HEK293 (cell line): ENCODE measurements around the gene SRBD1.

Experiments used
- CTCF ChIA-PET: fragments of 350-600 bp; formaldehyde crosslinking; extraction: SDS; loops from one replicate; lab custom pipeline; 2021; ENCODE audit warnings: antibody characterized with exemption; lab: Yijun Ruan, JAX
- POLR2A ChIA-PET: fragments of 300-600 bp; formaldehyde crosslinking; extraction: SDS; loops from one replicate; lab custom pipeline; 2020; ENCODE audit warnings: antibody characterized with exemption, inconsistent platforms; lab: Yijun Ruan, JAX
- H3K27ac ChIP-seq: fragments of 200-500 bp; sonication (Bioruptor generic); 2 replicates; pipeline ENCODE4 v1.5.1; 2014; ENCODE audit warnings: low read depth, low read length, control low read depth, inconsistent platforms; ENCODE audit errors: extremely low read depth
- H3K36me3 ChIP-seq, 2 experiments: fragments of 200-500 bp in 1 of 2; sonication (Bioruptor generic) in 1 of 2; 1 replicate in 1 of 2; 2 replicates in 1 of 2; pipeline ENCODE4 v1.5.1; 2014 to 2017; ENCODE audit warnings: inconsistent platforms in 2 of 2, low read length in 2 of 2; ENCODE audit not compliant: control insufficient read depth in 2 of 2, insufficient read depth in 1 of 2
- H3K4me1 ChIP-seq: fragments of 200-500 bp; sonication (Bioruptor generic); 2 replicates; pipeline ENCODE4 v1.5.1; 2014; ENCODE audit warnings: mild to moderate bottlenecking, low read length, inconsistent platforms; ENCODE audit not compliant: control insufficient read depth, insufficient read depth
- H3K4me3 ChIP-seq: 2 replicates; pipeline ENCODE4 v1.5.1; 2011; ENCODE audit warnings: low read depth, mild to moderate bottlenecking, control low read depth, low read length, moderate library complexity
- H3K9me3 ChIP-seq: fragments of 200-500 bp; sonication (Bioruptor generic); 2 replicates; pipeline ENCODE4 v1.5.1; 2014; ENCODE audit warnings: low read depth, low read length, inconsistent platforms; ENCODE audit not compliant: control insufficient read depth, insufficient read depth
- KLF1 ChIP-seq: fragments of 450-650 bp; formaldehyde crosslinking; IDR thresholded peaks from 2 replicates; pipeline ENCODE4 v1.5.1; 2016; ENCODE audit warnings: missing biosample characterization, missing genetic modification characterization
- KLF10 ChIP-seq: fragments of 450-650 bp; IDR thresholded peaks from 2 replicates; pipeline ENCODE4 v1.5.1; 2018; ENCODE audit warnings: missing biosample characterization, mild to moderate bottlenecking, missing genetic modification characterization
- KLF8 ChIP-seq: fragments of 450-650 bp; formaldehyde crosslinking; IDR thresholded peaks from 2 replicates; pipeline ENCODE4 v1.5.1; 2016; ENCODE audit warnings: missing biosample characterization, missing genetic modification characterization
- MYNN ChIP-seq: fragments of 450-650 bp; formaldehyde crosslinking; IDR thresholded peaks from 2 replicates; pipeline ENCODE4 v1.5.1; 2016; ENCODE audit warnings: missing biosample characterization, missing genetic modification characterization, borderline replicate concordance
- PRDM1 ChIP-seq: fragments of 450-650 bp; formaldehyde crosslinking; IDR thresholded peaks from 2 replicates; pipeline ENCODE4; 2016; ENCODE audit warnings: missing biosample characterization, missing genetic modification characterization
- SCRT1 ChIP-seq: fragments of 450-650 bp; formaldehyde crosslinking; IDR thresholded peaks from 2 replicates; pipeline ENCODE4 v1.5.1; 2016; ENCODE audit warnings: missing biosample characterization, missing genetic modification characterization, borderline replicate concordance
- SETDB1 ChIP-seq: IDR thresholded peaks from one replicate; pipeline ENCODE4 v1.6.1; 2017; ENCODE audit warnings: mild to moderate bottlenecking, low read length, moderate library complexity, mixed read lengths; ENCODE audit not compliant: insufficient read length
- SP7 ChIP-seq: fragments of 450-650 bp; formaldehyde crosslinking; IDR thresholded peaks from 2 replicates; pipeline ENCODE4 v1.5.1; 2016; ENCODE audit warnings: missing biosample characterization, missing genetic modification characterization
- ZBTB8A ChIP-seq: fragments of 450-650 bp; formaldehyde crosslinking; IDR thresholded peaks from 2 replicates; pipeline ENCODE4 v1.5.1; 2016; ENCODE audit warnings: missing biosample characterization, missing genetic modification characterization
- ZFP69B ChIP-seq: fragments of 450-650 bp; formaldehyde crosslinking; IDR thresholded peaks from 2 replicates; pipeline ENCODE4 v1.5.1; 2016; ENCODE audit warnings: missing biosample characterization, missing genetic modification characterization
- ZIC2 ChIP-seq: fragments of 450-650 bp; formaldehyde crosslinking; IDR thresholded peaks from 2 replicates; pipeline ENCODE4 v1.5.1; 2016; ENCODE audit warnings: missing biosample characterization, missing genetic modification characterization
- ZNF146 ChIP-seq: fragments of 450-650 bp; formaldehyde crosslinking; IDR thresholded peaks from 2 replicates; pipeline ENCODE4 v1.5.1; 2016; ENCODE audit warnings: missing biosample characterization, missing genetic modification characterization
- ZNF211 ChIP-seq: fragments of 450-650 bp; formaldehyde crosslinking; IDR thresholded peaks from 2 replicates; pipeline ENCODE4 v1.5.1; 2016; ENCODE audit warnings: low read depth, missing biosample characterization, missing genetic modification characterization
- ZNF24 ChIP-seq: fragments of 450-650 bp; formaldehyde crosslinking; IDR thresholded peaks from 2 replicates; pipeline ENCODE4 v1.5.1; 2016; ENCODE audit warnings: missing biosample characterization, missing genetic modification characterization
- ZNF248 ChIP-seq: fragments of 450-650 bp; formaldehyde crosslinking; IDR thresholded peaks from 2 replicates; pipeline ENCODE4 v1.5.1; 2017; ENCODE audit warnings: missing biosample characterization, missing genetic modification characterization
- ZNF341 ChIP-seq: fragments of 450-650 bp; formaldehyde crosslinking; IDR thresholded peaks from 2 replicates; pipeline ENCODE4; 2016; ENCODE audit warnings: low read depth, missing biosample characterization, missing genetic modification characterization
- ZNF354C ChIP-seq: fragments of 450-650 bp; formaldehyde crosslinking; IDR thresholded peaks from 2 replicates; pipeline ENCODE4 v1.5.1; 2016; ENCODE audit warnings: missing biosample characterization, missing genetic modification characterization, low read depth, borderline replicate concordance
- ZNF366 ChIP-seq: fragments of 450-650 bp; formaldehyde crosslinking; conservative IDR thresholded peaks from 2 replicates; pipeline ENCODE4 v1.5.1; 2016; ENCODE audit warnings: missing biosample characterization, missing genetic modification characterization
- ZNF621 ChIP-seq: fragments of 450-650 bp; formaldehyde crosslinking; IDR thresholded peaks from 2 replicates; pipeline ENCODE4 v1.5.1; 2017; ENCODE audit warnings: missing biosample characterization, missing genetic modification characterization
- ZNF830 ChIP-seq: fragments of 450-650 bp; IDR thresholded peaks from 2 replicates; pipeline ENCODE4 v1.5.0; 2018; ENCODE audit warnings: missing biosample characterization, missing genetic modification characterization, low read depth, mild to moderate bottlenecking, moderate library complexity
- TF ChIP-seq, protein P1 (sequence below): fragments of 450-650 bp; formaldehyde crosslinking; IDR thresholded peaks from 2 replicates; pipeline ENCODE4 v1.5.1; 2017; ENCODE audit warnings: missing biosample characterization, missing genetic modification characterization
- TF ChIP-seq, protein P2 (sequence below): fragments of 450-650 bp; formaldehyde crosslinking; IDR thresholded peaks from 2 replicates; pipeline ENCODE4 v1.5.1; 2016; ENCODE audit warnings: missing biosample characterization, missing genetic modification characterization
- TF ChIP-seq, protein P3 (sequence below): fragments of 450-650 bp; formaldehyde crosslinking; IDR thresholded peaks from 2 replicates; pipeline ENCODE4 v1.5.1; 2016; ENCODE audit warnings: missing biosample characterization, missing genetic modification characterization

SRBD1 gene

DNA sequence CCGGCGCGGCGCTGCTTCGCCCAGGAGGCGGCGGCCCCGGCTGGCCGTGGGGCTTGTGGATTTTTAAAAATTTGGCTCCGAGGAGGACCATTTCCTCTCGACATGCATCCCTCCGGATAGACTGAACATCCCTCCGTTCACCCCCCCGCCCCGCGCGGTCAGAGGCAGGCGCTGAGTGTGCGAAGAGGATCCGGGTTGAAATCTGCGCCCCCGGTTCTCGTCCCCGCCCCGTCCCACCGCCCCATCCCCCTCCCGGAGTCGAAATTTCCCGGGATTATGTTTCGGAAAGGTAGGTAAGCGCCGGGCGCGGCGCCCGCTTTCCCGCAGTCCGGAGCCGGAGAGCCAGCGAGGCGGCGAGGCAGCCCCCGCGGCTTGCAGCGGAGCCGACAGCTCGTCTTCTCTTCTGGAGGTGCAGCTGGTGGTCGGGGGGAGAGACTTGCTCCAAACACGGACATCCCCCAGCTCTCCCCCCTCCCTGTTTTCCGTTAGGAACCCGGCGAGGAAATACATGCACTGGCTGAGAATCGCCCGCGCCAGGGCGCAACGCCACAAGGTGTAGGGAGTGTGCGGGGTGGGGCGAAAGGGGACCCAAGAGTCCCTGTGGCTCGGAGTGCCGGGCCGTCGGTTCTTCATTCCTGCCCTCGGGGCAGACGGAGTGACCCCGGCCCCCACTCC lies 40.5 kb upstream of the SRBD1 start, which contains the start of gene PRKCE:
TSS of gene PRKCE (plus strand) at position 261 of the 675 bp plus-strand sequence.
- Histone ChIP-seq H3K36me3 (no peaks in the 10 kb centered on the region), H3K4me1 (peaks cover 23% of the 10 kb centered on the region), H3K4me3 (peak within 1 kb of the TSS; percentile 75), H3K27ac (peak within 1 kb of the TSS; percentile 96), H3K9me3 (no peaks in the 10 kb centered on the region)
- CTCF ChIA-PET = interaction anchor here (1.2 kb wide), 1 partner anchor 287 kb away, joined by 3 read pairs; no protein-coding TSS in a partner anchor
- POLR2A ChIA-PET = interaction anchor here (0.7 to 1.3 kb wide), 3 partner anchors 10 to 207 kb away, joined by 3 to 8 read pairs (median 5); partner anchors contain the start of gene SRBD1
- TF ChIP-seq SETDB1 = no peak
- TF ChIP-seq ZNF248 = no peak
- peak; percentile 82 for TF ChIP-seq ZBTB8A
- TF ChIP-seq ZNF211 = no peak
- TF ChIP-seq KLF8 = 0 out of 2 replicates have a peak, but pooled peaks have one; percentile 15
- TF ChIP-seq ZNF341 (tag by site-specific recombination) = 0 out of 2 replicates have a peak, but pooled peaks have one; percentile 14
- TF ChIP-seq SP7 (tag by site-specific recombination) = no peak
- TF ChIP-seq, protein P1, sequence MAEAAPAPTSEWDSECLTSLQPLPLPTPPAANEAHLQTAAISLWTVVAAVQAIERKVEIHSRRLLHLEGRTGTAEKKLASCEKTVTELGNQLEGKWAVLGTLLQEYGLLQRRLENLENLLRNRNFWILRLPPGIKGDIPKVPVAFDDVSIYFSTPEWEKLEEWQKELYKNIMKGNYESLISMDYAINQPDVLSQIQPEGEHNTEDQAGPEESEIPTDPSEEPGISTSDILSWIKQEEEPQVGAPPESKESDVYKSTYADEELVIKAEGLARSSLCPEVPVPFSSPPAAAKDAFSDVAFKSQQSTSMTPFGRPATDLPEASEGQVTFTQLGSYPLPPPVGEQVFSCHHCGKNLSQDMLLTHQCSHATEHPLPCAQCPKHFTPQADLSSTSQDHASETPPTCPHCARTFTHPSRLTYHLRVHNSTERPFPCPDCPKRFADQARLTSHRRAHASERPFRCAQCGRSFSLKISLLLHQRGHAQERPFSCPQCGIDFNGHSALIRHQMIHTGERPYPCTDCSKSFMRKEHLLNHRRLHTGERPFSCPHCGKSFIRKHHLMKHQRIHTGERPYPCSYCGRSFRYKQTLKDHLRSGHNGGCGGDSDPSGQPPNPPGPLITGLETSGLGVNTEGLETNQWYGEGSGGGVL (tag by site-specific recombination) = peak; percentile 36; the same call in 1 of the 2 replicates
- TF ChIP-seq KLF1 (tag by site-specific recombination) = no peak
- no peak for TF ChIP-seq ZNF146 (tag by site-specific recombination)

DNA sequence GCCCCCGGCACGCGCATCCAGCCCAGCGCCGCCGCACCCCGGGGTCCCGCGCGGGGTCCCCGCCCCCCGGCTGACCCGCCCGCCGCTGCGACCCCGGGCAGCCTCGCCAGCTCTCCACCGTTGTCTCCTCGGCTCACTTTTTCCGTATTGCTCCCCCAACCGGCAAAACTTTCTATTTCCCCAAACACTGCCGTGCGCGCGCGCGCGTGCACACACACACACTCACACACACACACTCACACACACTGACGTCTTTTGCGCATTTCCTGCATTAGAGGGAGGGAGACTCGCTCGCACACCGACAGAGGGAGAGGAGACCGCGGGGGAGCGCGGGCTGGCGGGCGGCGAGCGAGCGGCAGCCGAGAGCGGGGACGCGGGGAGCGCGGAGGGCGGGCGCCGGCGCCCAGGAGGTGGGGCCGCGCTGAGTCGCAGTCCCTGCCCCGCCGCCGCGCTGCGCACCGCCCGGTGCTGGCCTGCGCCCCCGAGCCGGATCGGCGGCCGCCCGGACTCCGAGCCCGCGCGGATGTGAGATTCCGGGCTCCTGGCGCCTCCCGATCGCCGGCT lies 39.9 kb upstream of the SRBD1 start:
- peaks cover 23% of the 10 kb centered on the region for H3K4me1 ChIP-seq
- peak overlapping the region; percentile 75 for H3K4me3 ChIP-seq
- no peaks in the 10 kb centered on the region for H3K36me3 ChIP-seq
- H3K27ac ChIP-seq = peak overlapping the region; percentile 96
- POLR2A ChIA-PET = no interaction called here
- CTCF ChIA-PET = interaction anchor here (0.6 to 1.6 kb wide), 3 partner anchors 14 to 1918 kb away, joined by 3 to 13 read pairs (median 4); no protein-coding TSS in a partner anchor
- no peaks in the 10 kb centered on the region for H3K9me3 ChIP-seq
- TF ChIP-seq, protein P2, sequence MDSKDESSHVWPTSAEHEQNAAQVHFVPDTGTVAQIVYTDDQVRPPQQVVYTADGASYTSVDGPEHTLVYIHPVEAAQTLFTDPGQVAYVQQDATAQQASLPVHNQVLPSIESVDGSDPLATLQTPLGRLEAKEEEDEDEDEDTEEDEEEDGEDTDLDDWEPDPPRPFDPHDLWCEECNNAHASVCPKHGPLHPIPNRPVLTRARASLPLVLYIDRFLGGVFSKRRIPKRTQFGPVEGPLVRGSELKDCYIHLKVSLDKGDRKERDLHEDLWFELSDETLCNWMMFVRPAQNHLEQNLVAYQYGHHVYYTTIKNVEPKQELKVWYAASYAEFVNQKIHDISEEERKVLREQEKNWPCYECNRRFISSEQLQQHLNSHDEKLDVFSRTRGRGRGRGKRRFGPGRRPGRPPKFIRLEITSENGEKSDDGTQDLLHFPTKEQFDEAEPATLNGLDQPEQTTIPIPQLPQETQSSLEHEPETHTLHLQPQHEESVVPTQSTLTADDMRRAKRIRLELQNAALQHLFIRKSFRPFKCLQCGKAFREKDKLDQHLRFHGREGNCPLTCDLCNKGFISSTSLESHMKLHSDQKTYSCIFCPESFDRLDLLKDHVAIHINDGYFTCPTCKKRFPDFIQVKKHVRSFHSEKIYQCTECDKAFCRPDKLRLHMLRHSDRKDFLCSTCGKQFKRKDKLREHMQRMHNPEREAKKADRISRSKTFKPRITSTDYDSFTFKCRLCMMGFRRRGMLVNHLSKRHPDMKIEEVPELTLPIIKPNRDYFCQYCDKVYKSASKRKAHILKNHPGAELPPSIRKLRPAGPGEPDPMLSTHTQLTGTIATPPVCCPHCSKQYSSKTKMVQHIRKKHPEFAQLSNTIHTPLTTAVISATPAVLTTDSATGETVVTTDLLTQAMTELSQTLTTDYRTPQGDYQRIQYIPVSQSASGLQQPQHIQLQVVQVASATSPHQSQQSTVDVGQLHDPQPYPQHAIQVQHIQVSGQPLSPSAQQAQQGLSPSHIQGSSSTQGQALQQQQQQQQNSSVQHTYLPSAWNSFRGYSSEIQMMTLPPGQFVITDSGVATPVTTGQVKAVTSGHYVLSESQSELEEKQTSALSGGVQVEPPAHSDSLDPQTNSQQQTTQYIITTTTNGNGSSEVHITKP = peak; percentile 74; the same call in 1 of the 2 replicates
- peak; percentile 58 for TF ChIP-seq ZBTB8A
- peak; percentile 66; the same call in 1 of the 2 replicates for TF ChIP-seq ZNF366 (tag by site-specific recombination)
- TF ChIP-seq ZNF354C (tag by site-specific recombination) = no peak
- TF ChIP-seq ZNF621 (tag by site-specific recombination) = no peak
- TF ChIP-seq, protein P3, sequence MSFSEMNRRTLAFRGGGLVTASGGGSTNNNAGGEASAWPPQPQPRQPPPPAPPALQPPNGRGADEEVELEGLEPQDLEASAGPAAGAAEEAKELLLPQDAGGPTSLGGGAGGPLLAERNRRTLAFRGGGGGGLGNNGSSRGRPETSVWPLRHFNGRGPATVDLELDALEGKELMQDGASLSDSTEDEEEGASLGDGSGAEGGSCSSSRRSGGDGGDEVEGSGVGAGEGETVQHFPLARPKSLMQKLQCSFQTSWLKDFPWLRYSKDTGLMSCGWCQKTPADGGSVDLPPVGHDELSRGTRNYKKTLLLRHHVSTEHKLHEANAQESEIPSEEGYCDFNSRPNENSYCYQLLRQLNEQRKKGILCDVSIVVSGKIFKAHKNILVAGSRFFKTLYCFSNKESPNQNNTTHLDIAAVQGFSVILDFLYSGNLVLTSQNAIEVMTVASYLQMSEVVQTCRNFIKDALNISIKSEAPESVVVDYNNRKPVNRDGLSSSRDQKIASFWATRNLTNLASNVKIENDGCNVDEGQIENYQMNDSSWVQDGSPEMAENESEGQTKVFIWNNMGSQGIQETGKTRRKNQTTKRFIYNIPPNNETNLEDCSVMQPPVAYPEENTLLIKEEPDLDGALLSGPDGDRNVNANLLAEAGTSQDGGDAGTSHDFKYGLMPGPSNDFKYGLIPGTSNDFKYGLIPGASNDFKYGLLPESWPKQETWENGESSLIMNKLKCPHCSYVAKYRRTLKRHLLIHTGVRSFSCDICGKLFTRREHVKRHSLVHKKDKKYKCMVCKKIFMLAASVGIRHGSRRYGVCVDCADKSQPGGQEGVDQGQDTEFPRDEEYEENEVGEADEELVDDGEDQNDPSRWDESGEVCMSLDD (tag by site-specific recombination) = peak; percentile 81
- TF ChIP-seq SCRT1 (tag by site-specific recombination) = no peak
- no peak for TF ChIP-seq KLF10
- TF ChIP-seq MYNN (tag by site-specific recombination) = no peak
- peak; percentile 92 for TF ChIP-seq ZFP69B (tag by site-specific recombination)
- TF ChIP-seq ZNF830 (tag by site-specific recombination) = no peak
- TF ChIP-seq ZNF24 = 0 out of 2 replicates have a peak, but pooled peaks have one; percentile 43
- peak; percentile 82 for TF ChIP-seq PRDM1 (tag by site-specific recombination)
- peak; percentile 85 for TF ChIP-seq ZIC2 (tag by site-specific recombination)
